Activated naive CD4-positive, alpha-beta T cell treated with anti-CD3 and anti-CD28 coated beads, Interleukin-2, amount 50 U/mL, for 24 hours (primary cell): ENCODE data around the gene SNAP91.

Source experiments
- H3K27ac Mint-ChIP-seq: one replicate; pipeline ENCODE4 v1.8.0; 2021; ENCODE audit warnings: mild to moderate bottlenecking, mixed read lengths
- H3K27me3 Mint-ChIP-seq: one replicate; pipeline ENCODE4 v1.8.0; 2021; ENCODE audit warnings: mixed read lengths
- H3K36me3 Mint-ChIP-seq: one replicate; pipeline ENCODE4 v1.8.0; 2021; ENCODE audit warnings: mixed read lengths
- H3K4me1 Mint-ChIP-seq: one replicate; pipeline ENCODE4 v1.8.0; 2021; ENCODE audit warnings: mixed read lengths
- H3K4me3 Mint-ChIP-seq: one replicate; pipeline ENCODE4 v1.8.0; 2021; ENCODE audit warnings: mild to moderate bottlenecking, mixed read lengths
- H3K9me3 Mint-ChIP-seq: one replicate; pipeline ENCODE4 v1.8.0; 2021; ENCODE audit warnings: mixed read lengths

SNAP91 gene

GRCh38 chr6:83536034-83536646 is 172.8 kb downstream of the SNAP91 start:
- Mint-ChIP-seq H3K27ac (no peak overlapping the region), H3K9me3 (no peaks in the 10 kb centered on the region), H3K4me1 (no peaks in the 10 kb centered on the region), H3K4me3 (no peak overlapping the region), H3K36me3 (no peaks in the 10 kb centered on the region), H3K27me3 (peaks cover 7% of the 10 kb centered on the region)

GRCh38 chr6:83518816-83519480 is 190.0 kb downstream of the SNAP91 start:
- no peaks in the 10 kb centered on the region for H3K36me3 Mint-ChIP-seq
- no peaks in the 10 kb centered on the region for H3K9me3 Mint-ChIP-seq
- no peak overlapping the region for H3K4me3 Mint-ChIP-seq
- no peaks in the 10 kb centered on the region for H3K4me1 Mint-ChIP-seq
- H3K27ac Mint-ChIP-seq, result no peak overlapping the region
- peaks cover 15% of the 10 kb centered on the region for H3K27me3 Mint-ChIP-seq

GRCh38 chr6:83517500-83517899 is 191.4 kb downstream of the SNAP91 start:
- no peak overlapping the region for H3K4me3 Mint-ChIP-seq
- H3K27ac Mint-ChIP-seq, result no peak overlapping the region
- H3K4me1 Mint-ChIP-seq, result no peaks in the 10 kb centered on the region

GRCh38 chr6:83514866-83515466 is 193.9 kb downstream of the SNAP91 start:
- no peaks in the 10 kb centered on the region for H3K36me3 Mint-ChIP-seq
- peaks cover 7% of the 10 kb centered on the region for H3K4me1 Mint-ChIP-seq
- H3K9me3 Mint-ChIP-seq, result no peaks in the 10 kb centered on the region
- no peak overlapping the region for H3K27ac Mint-ChIP-seq
- peaks cover 29% of the 10 kb centered on the region for H3K27me3 Mint-ChIP-seq
- H3K4me3 Mint-ChIP-seq, result no peak overlapping the region

More at GRCh38 chr6:83517500-83517899, 191.4 kb downstream of the SNAP91 start:
- peaks cover 19% of the 10 kb centered on the region for H3K27me3 Mint-ChIP-seq
- no peaks in the 10 kb centered on the region for H3K9me3 Mint-ChIP-seq
- H3K36me3 Mint-ChIP-seq, result no peaks in the 10 kb centered on the region

GRCh38 chr6:83514466-83514865 is 194.4 kb downstream of the SNAP91 start:
- peaks cover 29% of the 10 kb centered on the region for H3K27me3 Mint-ChIP-seq
- no peak overlapping the region for H3K27ac Mint-ChIP-seq
- no peak overlapping the region for H3K4me3 Mint-ChIP-seq
- no peaks in the 10 kb centered on the region for H3K36me3 Mint-ChIP-seq
- peaks cover 7% of the 10 kb centered on the region for H3K4me1 Mint-ChIP-seq
- no peaks in the 10 kb centered on the region for H3K9me3 Mint-ChIP-seq

GRCh38 chr6:83511901-83512681 is 196.8 kb downstream of the SNAP91 start, which contains the start of gene PRSS35:
PRSS35 (plus strand) TSS chr6:83512534; CDS start chr6:83523442, 10,908 bp downstream.
- Mint-ChIP-seq H3K27me3 (peaks cover 28% of the 10 kb centered on the region), H3K9me3 (no peaks in the 10 kb centered on the region), H3K36me3 (no peaks in the 10 kb centered on the region), H3K27ac (no peak within 1 kb of the TSS), H3K4me3 (peak within 1 kb of the TSS; percentile 12), H3K4me1 (peaks cover 7% of the 10 kb centered on the region)

- Mint-ChIP-seq H3K9me3 (no peaks in the 10 kb centered on the region), H3K27me3 (peaks cover 27% of the 10 kb centered on the region), H3K4me3 (no peak overlapping the region), H3K4me1 (peaks cover 7% of the 10 kb centered on the region), H3K36me3 (no peaks in the 10 kb centered on the region), H3K27ac (no peak overlapping the region)
These were observed 197.6 kb downstream of the SNAP91 start for GRCh38 chr6:83511266-83511665.

GRCh38 chr6:83510791-83511190 is 198.1 kb downstream of the SNAP91 start:
- no peaks in the 10 kb centered on the region for H3K9me3 Mint-ChIP-seq
- H3K36me3 Mint-ChIP-seq, result no peaks in the 10 kb centered on the region
- peaks cover 26% of the 10 kb centered on the region for H3K27me3 Mint-ChIP-seq
- H3K4me3 Mint-ChIP-seq, result no peak overlapping the region
- H3K4me1 Mint-ChIP-seq, result peaks cover 7% of the 10 kb centered on the region
- no peak overlapping the region for H3K27ac Mint-ChIP-seq

- Mint-ChIP-seq H3K36me3 (no peaks in the 10 kb centered on the region), H3K27ac (no peak overlapping the region), H3K4me3 (no peak overlapping the region), H3K27me3 (peaks cover 22% of the 10 kb centered on the region), H3K9me3 (no peaks in the 10 kb centered on the region), H3K4me1 (peaks cover 7% of the 10 kb centered on the region)
These were observed 199.5 kb downstream of the SNAP91 start for GRCh38 chr6:83509441-83509840.

GRCh38 chr6:83505356-83505755 is 203.5 kb downstream of the SNAP91 start:
- H3K27ac Mint-ChIP-seq, result no peak overlapping the region
- no peak overlapping the region for H3K4me3 Mint-ChIP-seq
- H3K9me3 Mint-ChIP-seq, result no peaks in the 10 kb centered on the region
- H3K27me3 Mint-ChIP-seq, result peaks cover 6% of the 10 kb centered on the region
- no peaks in the 10 kb centered on the region for H3K4me1 Mint-ChIP-seq
- no peaks in the 10 kb centered on the region for H3K36me3 Mint-ChIP-seq
